GM19351 (cell line): Measurements from ENCODE around the gene SGK1.
"Not testable (repeated sequence)": the region's sequence is repeated elsewhere in the genome, so short reads cannot be mapped to it uniquely, and the experiment has no call there.

Experiments used
- ATAC-seq: cut with Tn5 transposase; IDR thresholded peaks from one replicate; pipeline ENCODE4 v1.9.1; 2021; ENCODE audit warnings: mild to moderate bottlenecking, moderate library complexity; ENCODE audit not compliant: unreplicated experiment

SGK1 gene

GRCh38 chr6:134307870-134308269, 10.0 kb downstream of the SGK1 start:
- ATAC-seq = no peak

GRCh38 chr6:134307075-134307474, 10.8 kb downstream of the SGK1 start:
- ATAC-seq = no peak

GRCh38 chr6:134304381-134304780, 13.5 kb downstream of the SGK1 start:
- not testable (repeated sequence) for ATAC-seq

- ATAC-seq = no peak
Observed at GRCh38 chr6:134303891-134304290, 14.0 kb downstream of the SGK1 start.

GRCh38 chr6:134299236-134299635, 18.7 kb downstream of the SGK1 start:
- no peak for ATAC-seq

GRCh38 chr6:134296762-134297161, 21.1 kb downstream of the SGK1 start:
- ATAC-seq = no peak

GRCh38 chr6:134295953-134296553, 21.9 kb downstream of the SGK1 start:
- ATAC-seq = peak; percentile 79

GRCh38 chr6:134293659-134294161, 24.2 kb downstream of the SGK1 start:
- no peak for ATAC-seq

- no peak for ATAC-seq
Observed at GRCh38 chr6:134291156-134291555, 26.8 kb downstream of the SGK1 start.

- ATAC-seq = no peak
Observed at GRCh38 chr6:134289204-134289575, 28.7 kb downstream of the SGK1 start.

GRCh38 chr6:134288538-134289203, 29.2 kb downstream of the SGK1 start:
- ATAC-seq = peak; percentile 72

GRCh38 chr6:134287859-134288537, 29.9 kb downstream of the SGK1 start:
- peak; percentile 52 for ATAC-seq

GRCh38 chr6:134282816-134283215, 35.1 kb downstream of the SGK1 start:
- ATAC-seq = no peak

- no peak for ATAC-seq
Observed at GRCh38 chr6:134281388-134281787, 36.5 kb downstream of the SGK1 start.

GRCh38 chr6:134278000-134278399, 39.9 kb downstream of the SGK1 start:
- ATAC-seq = no peak

- not testable (repeated sequence) for ATAC-seq
Observed at GRCh38 chr6:134276891-134277377, 41.0 kb downstream of the SGK1 start.

- ATAC-seq = no peak
Observed at GRCh38 chr6:134272374-134272773, 45.5 kb downstream of the SGK1 start.

GRCh38 chr6:134267917-134268361, 50.0 kb downstream of the SGK1 start:
- no peak for ATAC-seq

GRCh38 chr6:134266776-134267175, 51.1 kb downstream of the SGK1 start:
- ATAC-seq = no peak

- ATAC-seq = no peak
Observed at GRCh38 chr6:134261766-134262165, 56.1 kb downstream of the SGK1 start.

GRCh38 chr6:134258849-134259306, 59.0 kb downstream of the SGK1 start:
- no peak for ATAC-seq

GRCh38 chr6:134257516-134257915, 60.4 kb downstream of the SGK1 start:
- no peak for ATAC-seq
